NCI-H146 treated with DMSO at 0.1 percent for 48 hours (cell line): ENCODE data around the gene KCTD7.
"Not testable (repeated sequence)": the region's sequence is repeated elsewhere in the genome, so short reads cannot be mapped to it uniquely, and the experiment has no call there.

Experiments
- DNase-seq: peaks from one replicate; lab custom pipeline; 2025; ENCODE audit not compliant: unreplicated experiment; lab: John Stamatoyannopoulos, UW

Gene KCTD7

GRCh38 chr7:66679633-66680244 is 51.1 kb downstream of the KCTD7 start:
- DNase-seq, result no peak

- DNase-seq, result peak; percentile 76
Observed at GRCh38 chr7:66681491-66682349, 53.0 kb downstream of the KCTD7 start.

GRCh38 chr7:66682350-66683093 is 53.8 kb downstream of the KCTD7 start:
- no peak for DNase-seq

GRCh38 chr7:66683094-66683769 is 54.6 kb downstream of the KCTD7 start:
- not testable (repeated sequence) for DNase-seq

GRCh38 chr7:66683770-66684123 is 55.1 kb downstream of the KCTD7 start:
- no peak for DNase-seq

- DNase-seq, result not testable (repeated sequence)
Observed at GRCh38 chr7:66685663-66686062, 57.0 kb downstream of the KCTD7 start.

- no peak for DNase-seq
Observed at GRCh38 chr7:66687186-66687585, 58.5 kb downstream of the KCTD7 start.

- not testable (repeated sequence) for DNase-seq
Observed at GRCh38 chr7:66687672-66688071, 59.0 kb downstream of the KCTD7 start.

GRCh38 chr7:66689081-66689480 is 60.4 kb downstream of the KCTD7 start:
- no peak for DNase-seq

- no peak for DNase-seq
Observed at GRCh38 chr7:66693331-66693730, 64.7 kb downstream of the KCTD7 start.
